K562 (cell line): Measurements from ENCODE around the gene MLYCD.

ENCODE experiments used
- ATF2 ChIP-seq: sonication (generic); formaldehyde crosslinking; IDR thresholded peaks from 2 replicates; pipeline ENCODE4 v1.8.1; 2022; ENCODE audit warnings: missing genetic modification reagents
- BRCA1 ChIP-seq, 2 experiments: fragments of 450-650 bp in 1 of 2; sonication (generic) in 1 of 2; formaldehyde crosslinking in 1 of 2; IDR thresholded peaks; 2 replicates each; pipeline versions ENCODE4 v1.5.0 to v1.6.1; 2017 to 2020; ENCODE audit warnings: mild to moderate bottlenecking in 1 of 2, missing genetic modification reagents in 1 of 2
- CREM ChIP-seq: IDR thresholded peaks from 2 replicates; pipeline ENCODE4 v1.6.1; 2014; ENCODE audit warnings: antibody characterized with exemption, low read depth
- HDAC3 ChIP-seq: fragments of 450-650 bp; IDR thresholded peaks from 2 replicates; pipeline ENCODE4 v1.6.1; 2018; ENCODE audit warnings: borderline replicate concordance, mild to moderate bottlenecking, moderate library complexity; ENCODE audit not compliant: partially characterized antibody
- OTX1 ChIP-seq: fragments of 450-650 bp; formaldehyde crosslinking; IDR thresholded peaks from 2 replicates; pipeline ENCODE4 v1.4.0; 2022; ENCODE audit warnings: mild to moderate bottlenecking
- POLR2A ChIP-seq: fragments of 450-650 bp; conservative IDR thresholded peaks from 2 replicates; pipeline ENCODE4 v1.6.1; 2016
- SIX5 ChIP-seq, 2 experiments: IDR thresholded peaks; 2 replicates each; pipeline ENCODE4 v1.6.1; 2011; ENCODE audit warnings: low read length in 2 of 2, borderline replicate concordance in 1 of 2, low read depth in 1 of 2, mild to moderate bottlenecking in 1 of 2, moderate library complexity in 1 of 2; ENCODE audit not compliant: insufficient read depth in 1 of 2
- SMC3 ChIP-seq: conservative IDR thresholded peaks from 2 replicates; pipeline ENCODE4 v1.6.1; 2011; ENCODE audit warnings: low read depth, low read length, improper control_type of control experiment; ENCODE audit not compliant: insufficient read depth
- SOX6 ChIP-seq: fragments of 450-650 bp; IDR thresholded peaks from 2 replicates; pipeline ENCODE4 v1.6.1; 2014; ENCODE audit warnings: mild to moderate bottlenecking
- TF ChIP-seq, protein P1 (sequence below): sonication (generic); formaldehyde crosslinking; IDR thresholded peaks from 2 replicates; pipeline ENCODE4 v1.8.0; 2023; ENCODE audit warnings: mild to moderate bottlenecking, missing genetic modification reagents
- TF ChIP-seq, protein P2 (sequence below), 3 experiments: IDR thresholded peaks in 2 of 3; conservative IDR thresholded peaks in 1 of 3; 2 replicates each; pipeline ENCODE4 v1.5.1; 2011 to 2012; ENCODE audit warnings: low read length in 3 of 3, mild to moderate bottlenecking in 3 of 3, control low read depth in 2 of 3, improper control_type of control experiment in 1 of 3, inconsistent platforms in 1 of 3, low read depth in 1 of 3, mixed read lengths in 1 of 3, moderate library complexity in 1 of 3; ENCODE audit not compliant: insufficient read depth in 2 of 3
- TF ChIP-seq, protein P3 (sequence below): fragments of 450-650 bp; IDR thresholded peaks from 2 replicates; pipeline ENCODE4 v1.6.1; 2016

DNA sequence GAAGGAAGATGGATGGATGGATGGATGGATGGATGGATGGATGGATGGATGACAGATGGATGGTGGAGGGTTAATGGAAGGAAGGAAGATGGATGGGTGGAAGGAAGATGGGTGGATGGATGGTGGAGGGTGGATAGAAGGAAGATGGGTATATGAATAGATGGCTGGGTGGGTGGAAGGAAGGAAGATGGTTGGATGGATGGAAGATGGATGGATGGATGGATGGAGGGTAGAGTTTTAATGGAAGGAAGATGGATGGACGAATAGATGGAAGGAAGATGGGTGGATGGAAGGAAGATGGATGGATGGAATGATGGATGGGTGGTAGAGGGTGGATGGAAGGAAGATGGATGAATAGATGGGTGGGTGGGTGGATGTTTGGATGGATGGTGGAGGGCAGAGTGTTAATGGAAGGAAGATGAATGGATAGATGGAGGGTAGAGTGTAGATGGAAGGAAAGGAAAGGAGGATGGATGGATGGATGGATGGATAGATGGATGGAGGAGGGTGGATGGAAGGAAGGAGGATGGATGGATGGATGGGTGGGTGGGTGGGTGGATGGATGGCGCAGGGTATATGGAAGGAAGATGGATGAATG, 22.1 kb downstream of the MLYCD start:
- TF ChIP-seq, protein P1, sequence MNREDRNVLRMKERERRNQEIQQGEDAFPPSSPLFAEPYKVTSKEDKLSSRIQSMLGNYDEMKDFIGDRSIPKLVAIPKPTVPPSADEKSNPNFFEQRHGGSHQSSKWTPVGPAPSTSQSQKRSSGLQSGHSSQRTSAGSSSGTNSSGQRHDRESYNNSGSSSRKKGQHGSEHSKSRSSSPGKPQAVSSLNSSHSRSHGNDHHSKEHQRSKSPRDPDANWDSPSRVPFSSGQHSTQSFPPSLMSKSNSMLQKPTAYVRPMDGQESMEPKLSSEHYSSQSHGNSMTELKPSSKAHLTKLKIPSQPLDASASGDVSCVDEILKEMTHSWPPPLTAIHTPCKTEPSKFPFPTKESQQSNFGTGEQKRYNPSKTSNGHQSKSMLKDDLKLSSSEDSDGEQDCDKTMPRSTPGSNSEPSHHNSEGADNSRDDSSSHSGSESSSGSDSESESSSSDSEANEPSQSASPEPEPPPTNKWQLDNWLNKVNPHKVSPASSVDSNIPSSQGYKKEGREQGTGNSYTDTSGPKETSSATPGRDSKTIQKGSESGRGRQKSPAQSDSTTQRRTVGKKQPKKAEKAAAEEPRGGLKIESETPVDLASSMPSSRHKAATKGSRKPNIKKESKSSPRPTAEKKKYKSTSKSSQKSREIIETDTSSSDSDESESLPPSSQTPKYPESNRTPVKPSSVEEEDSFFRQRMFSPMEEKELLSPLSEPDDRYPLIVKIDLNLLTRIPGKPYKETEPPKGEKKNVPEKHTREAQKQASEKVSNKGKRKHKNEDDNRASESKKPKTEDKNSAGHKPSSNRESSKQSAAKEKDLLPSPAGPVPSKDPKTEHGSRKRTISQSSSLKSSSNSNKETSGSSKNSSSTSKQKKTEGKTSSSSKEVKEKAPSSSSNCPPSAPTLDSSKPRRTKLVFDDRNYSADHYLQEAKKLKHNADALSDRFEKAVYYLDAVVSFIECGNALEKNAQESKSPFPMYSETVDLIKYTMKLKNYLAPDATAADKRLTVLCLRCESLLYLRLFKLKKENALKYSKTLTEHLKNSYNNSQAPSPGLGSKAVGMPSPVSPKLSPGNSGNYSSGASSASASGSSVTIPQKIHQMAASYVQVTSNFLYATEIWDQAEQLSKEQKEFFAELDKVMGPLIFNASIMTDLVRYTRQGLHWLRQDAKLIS (CRISPR knock-in tag) = no peak
- TF ChIP-seq SOX6 (no peak), POLR2A (no peak), OTX1 (CRISPR knock-in tag) (no peak; the same call in 1 of the 2 replicates), HDAC3 (no peak), SIX5 (IDR thresholded peaks at IDR 0.05; ENCODE audit: borderline replicate concordance in 1 of 2, insufficient read depth in 1 of 2, low read depth in 1 of 2, low read length in 2 of 2) (no peak), CREM (no peak), BRCA1 (IDR thresholded peaks at IDR 0.05) (no peak), BRCA1 (CRISPR knock-in tag; IDR thresholded peaks at IDR 0.05) (no peak), SMC3 (no peak), ATF2 (CRISPR knock-in tag) (no peak)
- TF ChIP-seq, protein P2, sequence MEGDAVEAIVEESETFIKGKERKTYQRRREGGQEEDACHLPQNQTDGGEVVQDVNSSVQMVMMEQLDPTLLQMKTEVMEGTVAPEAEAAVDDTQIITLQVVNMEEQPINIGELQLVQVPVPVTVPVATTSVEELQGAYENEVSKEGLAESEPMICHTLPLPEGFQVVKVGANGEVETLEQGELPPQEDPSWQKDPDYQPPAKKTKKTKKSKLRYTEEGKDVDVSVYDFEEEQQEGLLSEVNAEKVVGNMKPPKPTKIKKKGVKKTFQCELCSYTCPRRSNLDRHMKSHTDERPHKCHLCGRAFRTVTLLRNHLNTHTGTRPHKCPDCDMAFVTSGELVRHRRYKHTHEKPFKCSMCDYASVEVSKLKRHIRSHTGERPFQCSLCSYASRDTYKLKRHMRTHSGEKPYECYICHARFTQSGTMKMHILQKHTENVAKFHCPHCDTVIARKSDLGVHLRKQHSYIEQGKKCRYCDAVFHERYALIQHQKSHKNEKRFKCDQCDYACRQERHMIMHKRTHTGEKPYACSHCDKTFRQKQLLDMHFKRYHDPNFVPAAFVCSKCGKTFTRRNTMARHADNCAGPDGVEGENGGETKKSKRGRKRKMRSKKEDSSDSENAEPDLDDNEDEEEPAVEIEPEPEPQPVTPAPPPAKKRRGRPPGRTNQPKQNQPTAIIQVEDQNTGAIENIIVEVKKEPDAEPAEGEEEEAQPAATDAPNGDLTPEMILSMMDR (IDR thresholded peaks at IDR 0.05 in 2 of 3, conservative IDR thresholded peaks at IDR 0.05 in 1 of 3; ENCODE audit: insufficient read depth in 2 of 3, low read depth in 1 of 3, low read length in 3 of 3) = no peak
- TF ChIP-seq, protein P3, sequence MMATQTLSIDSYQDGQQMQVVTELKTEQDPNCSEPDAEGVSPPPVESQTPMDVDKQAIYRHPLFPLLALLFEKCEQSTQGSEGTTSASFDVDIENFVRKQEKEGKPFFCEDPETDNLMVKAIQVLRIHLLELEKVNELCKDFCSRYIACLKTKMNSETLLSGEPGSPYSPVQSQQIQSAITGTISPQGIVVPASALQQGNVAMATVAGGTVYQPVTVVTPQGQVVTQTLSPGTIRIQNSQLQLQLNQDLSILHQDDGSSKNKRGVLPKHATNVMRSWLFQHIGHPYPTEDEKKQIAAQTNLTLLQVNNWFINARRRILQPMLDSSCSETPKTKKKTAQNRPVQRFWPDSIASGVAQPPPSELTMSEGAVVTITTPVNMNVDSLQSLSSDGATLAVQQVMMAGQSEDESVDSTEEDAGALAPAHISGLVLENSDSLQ = no peak
